Stimulated activated CD4-positive, alpha-beta T cell treated with anti-CD3 and anti-CD28 coated beads, Interleukin-2, amount 100 ng/mL, for 48 hours (primary cell): ENCODE measurements around the gene C19orf73.
"Not testable (repeated sequence)": the region's sequence is repeated elsewhere in the genome, so short reads cannot be mapped to it uniquely, and the experiment has no call there.

Source experiments
- DNase-seq, 2 donors: peaks; one replicate each; pipeline ENCODE4 v3.0.0-alpha.2; 2020

The C19orf73 gene

GRCh38 chr19:49121841-49122240 lies 2.9 kb upstream of the C19orf73 start:
- DNase-seq, result not testable (repeated sequence)

GRCh38 chr19:49120868-49121267 lies 1.9 kb upstream of the C19orf73 start:
- no peak for DNase-seq

GRCh38 chr19:49120325-49120683 lies 1.4 kb upstream of the C19orf73 start:
- no peak for DNase-seq

GRCh38 chr19:49119411-49120324 lies 725 bp upstream of the C19orf73 start, which contains the start of gene PPFIA3:
TSS of gene PPFIA3 (plus strand) at chr19:49119544. CDS start at chr19:49127874, 8,330 bp downstream.
- no peak for DNase-seq

- no peak for DNase-seq
Measured at GRCh38 chr19:49117677-49118564, 1.0 kb downstream of the C19orf73 start.

GRCh38 chr19:49116544-49116943 lies 2.4 kb downstream of the C19orf73 start:
- no peak for DNase-seq

GRCh38 chr19:49114630-49115363 lies 4.1 kb downstream of the C19orf73 start:
- DNase-seq, result peak; percentile 36 to 53

- DNase-seq, result peak; percentile 65 to 78
Measured at GRCh38 chr19:49113762-49114629, 4.9 kb downstream of the C19orf73 start, which contains the start of gene LIN7B. TSS of gene LIN7B (plus strand) at chr19:49114370. CDS start at chr19:49114405, 35 bp downstream.

- DNase-seq, result no peak
Measured at GRCh38 chr19:49111218-49111998, 7.5 kb downstream of the C19orf73 start.

- no peak for DNase-seq
Measured at GRCh38 chr19:49110567-49110966, 8.4 kb downstream of the C19orf73 start.

- no peak for DNase-seq
Measured at GRCh38 chr19:49109569-49110233, 9.2 kb downstream of the C19orf73 start.

GRCh38 chr19:49109051-49109450 lies 9.9 kb downstream of the C19orf73 start:
- no peak for DNase-seq

GRCh38 chr19:49107625-49108459 lies 11.1 kb downstream of the C19orf73 start:
- no peak for DNase-seq

- peak; percentile 64 to 75 for DNase-seq
Measured at GRCh38 chr19:49106648-49107135, 12.3 kb downstream of the C19orf73 start.

GRCh38 chr19:49104229-49104864 lies 14.6 kb downstream of the C19orf73 start:
- no peak for DNase-seq

GRCh38 chr19:49103331-49104085 lies 15.4 kb downstream of the C19orf73 start:
- DNase-seq, result no peak

GRCh38 chr19:49102303-49102702 lies 16.6 kb downstream of the C19orf73 start:
- no peak for DNase-seq

GRCh38 chr19:49101160-49101559 lies 17.8 kb downstream of the C19orf73 start:
- no peak for DNase-seq
